GM12892 (cell line): ENCODE results near the gene RBMS3.

Experiments used
- POLR2A ChIP-seq: IDR thresholded peaks from 2 replicates; pipeline ENCODE4 v1.6.1; 2011; ENCODE audit warnings: low read depth, low read length, control low read depth
- POLR2AphosphoS5 ChIP-seq: IDR thresholded peaks from 2 replicates; pipeline ENCODE4 v1.6.1; 2011; ENCODE audit warnings: low read depth, low read length, control low read depth
- TAF1 ChIP-seq: IDR thresholded peaks from 2 replicates; pipeline ENCODE4 v1.6.1; 2011; ENCODE audit warnings: low read depth, mild to moderate bottlenecking, control low read depth, low read length, borderline replicate concordance

GRCh38 chr3:29275309-29275708 is 5.6 kb upstream of the RBMS3 start:
- TF ChIP-seq POLR2A (no peak), POLR2AphosphoS5 (no peak), TAF1 (no peak)
